Stimulated activated CD8-positive, alpha-beta memory T cell treated with anti-CD3 and anti-CD28 coated beads, Interleukin-12 subunit alpha, Interleukin-12 subunit beta, amount 100 ng/mL, for 1 hour (primary cell): ENCODE data around the gene ULK2.
"Not testable (repeated sequence)": the region's sequence is repeated elsewhere in the genome, so short reads cannot be mapped to it uniquely, and the experiment has no call there.

Experiments
- DNase-seq: peaks from one replicate; pipeline ENCODE4 v3.0.0-alpha.2; 2020; ENCODE audit warnings: low read depth

ULK2 gene

GRCh38 chr17:19865021-19865420 is 2.7 kb downstream of the ULK2 start:
- no peak for DNase-seq

- DNase-seq: not testable (repeated sequence)
Observed at GRCh38 chr17:19860647-19861177, 7.0 kb downstream of the ULK2 start.

GRCh38 chr17:19857640-19858039 is 10.1 kb downstream of the ULK2 start:
- DNase-seq: no peak

- DNase-seq: no peak
Observed at GRCh38 chr17:19833914-19834313, 33.8 kb downstream of the ULK2 start.

DNA sequence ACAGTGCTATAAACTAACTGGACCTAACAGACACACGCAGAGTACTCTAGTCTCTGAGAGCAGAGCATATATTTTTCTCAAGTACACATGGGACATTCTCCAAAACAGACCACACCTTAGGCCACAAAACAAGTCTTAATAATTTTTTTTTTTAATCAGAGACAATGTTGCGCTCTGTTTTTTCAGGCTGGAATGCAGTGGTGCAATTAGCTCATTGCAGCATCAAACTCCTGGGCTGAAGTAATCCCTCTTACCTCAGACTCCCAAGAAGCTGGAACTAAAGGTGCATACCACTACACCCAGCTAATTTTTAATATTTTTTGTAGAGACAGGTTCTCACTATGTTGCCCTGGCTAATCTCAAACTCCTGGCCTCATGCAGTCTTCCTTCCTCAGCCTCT is 37.7 kb downstream of the ULK2 start:
- DNase-seq: no peak

DNA sequence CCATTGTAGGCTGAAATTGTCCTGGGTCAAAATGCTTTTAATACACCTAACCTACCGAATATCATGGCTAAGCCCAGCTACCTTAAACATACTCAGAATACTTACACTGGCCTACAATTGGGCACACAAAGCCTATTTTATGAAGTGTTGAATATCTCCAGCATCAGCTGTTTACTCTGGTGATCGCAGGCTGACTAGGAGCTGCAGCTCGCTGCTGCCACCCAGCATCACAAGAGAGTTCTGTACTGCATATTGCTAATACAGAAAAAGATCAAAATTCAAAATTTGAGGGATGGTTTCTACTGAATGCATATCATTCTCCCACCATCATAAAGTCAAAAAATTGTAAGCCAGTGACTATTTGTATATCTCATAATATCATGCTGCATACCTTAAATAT is 55.3 kb downstream of the ULK2 start:
- DNase-seq: no peak

GRCh38 chr17:19805006-19805405 is 62.7 kb downstream of the ULK2 start:
- DNase-seq: no peak

- DNase-seq: no peak
Observed at GRCh38 chr17:19800571-19800970, 67.2 kb downstream of the ULK2 start.

DNA sequence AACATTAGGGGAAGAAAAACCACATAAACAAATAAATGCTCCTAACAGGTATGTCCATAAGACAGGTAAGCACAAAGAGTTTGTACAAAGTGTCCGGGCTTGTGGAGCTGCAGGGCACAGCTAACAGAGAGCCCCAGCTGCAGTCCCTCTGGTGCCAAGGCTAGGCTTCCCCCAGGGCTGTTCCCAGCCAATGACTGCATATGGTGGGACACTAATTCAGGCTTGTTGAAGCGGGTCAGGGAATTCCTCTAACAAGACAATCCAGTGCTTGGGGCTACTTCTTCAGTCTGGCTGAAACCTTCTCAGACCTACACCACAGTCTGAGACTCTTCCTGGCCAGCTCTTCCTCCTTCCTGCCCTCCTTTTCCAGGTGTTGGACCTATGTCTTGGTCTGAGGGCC is 67.9 kb downstream of the ULK2 start:
- no peak for DNase-seq

DNA sequence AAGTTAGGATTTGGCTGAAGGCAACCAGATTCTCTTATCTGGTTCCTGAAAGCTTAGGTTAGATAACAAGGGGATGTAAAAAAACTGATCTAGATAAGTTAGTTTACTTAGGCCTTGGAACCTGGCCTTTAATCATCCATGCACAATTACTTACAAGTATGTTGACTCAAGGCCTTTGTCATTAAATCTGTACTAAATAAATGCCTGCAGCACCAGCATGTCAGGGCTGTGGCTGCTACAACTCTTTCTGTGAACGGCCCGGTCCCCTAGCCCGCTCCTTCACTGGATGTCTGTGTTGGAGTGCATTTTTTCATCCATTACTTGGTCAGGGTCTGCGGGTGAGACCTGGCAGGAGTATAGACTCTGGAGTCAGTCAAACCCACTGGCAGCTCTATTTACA is 71.3 kb downstream of the ULK2 start:
- DNase-seq: no peak

GRCh38 chr17:19791918-19792550 is 75.7 kb downstream of the ULK2 start:
- no peak for DNase-seq

GRCh38 chr17:19787733-19788357 is 79.9 kb downstream of the ULK2 start:
- DNase-seq: no peak

- no peak for DNase-seq
Observed at GRCh38 chr17:19785854-19786253, 81.9 kb downstream of the ULK2 start.

GRCh38 chr17:19781488-19782458 is 86.0 kb downstream of the ULK2 start:
- no peak for DNase-seq

- DNase-seq: no peak
Observed at GRCh38 chr17:19780846-19781245, 86.9 kb downstream of the ULK2 start.

GRCh38 chr17:19773534-19773933 is 94.2 kb downstream of the ULK2 start:
- no peak for DNase-seq

DNA sequence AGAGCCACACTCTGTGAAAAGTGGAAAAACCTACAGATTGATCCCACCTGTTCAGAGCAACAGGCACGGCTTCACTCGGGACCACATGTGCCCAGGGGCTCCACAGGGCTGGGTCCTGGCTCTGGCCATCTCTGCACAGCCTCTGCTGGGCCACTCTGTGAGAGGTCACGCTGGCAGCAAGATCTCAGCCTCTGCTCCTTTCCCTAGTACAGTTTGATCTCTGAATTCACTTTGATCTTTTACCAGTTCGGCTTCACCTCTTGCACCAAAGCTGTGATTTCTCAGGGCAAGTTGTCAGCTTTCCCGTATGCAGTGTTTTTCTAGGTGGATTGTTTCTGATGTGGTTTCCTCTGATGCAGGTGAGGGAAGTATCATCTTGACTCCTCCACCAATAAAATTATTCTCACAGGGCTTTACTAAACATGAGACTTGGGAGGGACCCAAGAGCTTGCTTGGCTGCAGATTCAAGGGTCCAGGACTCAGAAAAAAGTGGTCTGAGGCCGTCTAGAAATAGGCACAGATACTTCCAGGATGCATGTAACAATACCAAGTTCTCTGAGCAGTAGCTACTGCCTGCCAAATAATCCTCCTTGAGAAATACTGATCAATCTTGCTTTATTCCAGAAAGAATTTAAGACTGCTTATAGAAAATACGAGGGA is 95.6 kb downstream of the ULK2 start:
- no peak for DNase-seq

- DNase-seq: no peak
Observed at GRCh38 chr17:19770985-19771735, 96.6 kb downstream of the ULK2 start.

DNA sequence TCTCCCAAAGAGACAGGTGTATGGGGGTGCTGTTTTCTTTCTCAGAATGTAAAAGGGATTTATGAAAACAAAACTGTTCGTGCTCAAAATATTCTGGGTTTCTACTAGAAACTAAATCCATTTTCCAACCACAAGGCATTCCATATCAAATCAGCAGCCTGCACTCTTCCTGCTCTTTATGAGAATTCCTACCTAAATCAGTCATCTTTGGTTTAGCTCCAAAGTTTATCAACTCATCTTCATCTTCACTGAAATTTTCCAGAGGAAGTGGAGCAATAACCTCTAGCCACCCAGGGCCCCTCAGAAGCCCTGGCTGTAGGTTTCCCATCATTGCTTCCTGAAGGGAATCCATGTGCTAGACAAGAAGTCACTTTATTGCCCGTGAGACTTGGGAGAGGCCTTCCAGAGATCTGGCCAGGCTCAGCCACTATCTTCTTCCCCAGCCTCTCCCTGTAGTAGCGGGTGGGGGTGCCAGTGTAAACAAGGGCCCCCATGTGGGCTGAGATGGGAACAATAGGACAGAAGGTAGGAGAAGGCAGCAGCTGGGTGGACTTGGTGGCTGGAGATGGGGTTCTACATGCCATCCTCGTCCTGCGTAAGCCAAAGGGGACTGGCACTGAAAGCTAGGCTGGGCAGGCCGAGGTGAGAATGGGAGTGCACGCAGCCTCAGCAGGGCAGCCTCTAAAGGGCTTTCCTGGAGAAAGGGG is 97.6 kb downstream of the ULK2 start:
- DNase-seq: no peak

DNA sequence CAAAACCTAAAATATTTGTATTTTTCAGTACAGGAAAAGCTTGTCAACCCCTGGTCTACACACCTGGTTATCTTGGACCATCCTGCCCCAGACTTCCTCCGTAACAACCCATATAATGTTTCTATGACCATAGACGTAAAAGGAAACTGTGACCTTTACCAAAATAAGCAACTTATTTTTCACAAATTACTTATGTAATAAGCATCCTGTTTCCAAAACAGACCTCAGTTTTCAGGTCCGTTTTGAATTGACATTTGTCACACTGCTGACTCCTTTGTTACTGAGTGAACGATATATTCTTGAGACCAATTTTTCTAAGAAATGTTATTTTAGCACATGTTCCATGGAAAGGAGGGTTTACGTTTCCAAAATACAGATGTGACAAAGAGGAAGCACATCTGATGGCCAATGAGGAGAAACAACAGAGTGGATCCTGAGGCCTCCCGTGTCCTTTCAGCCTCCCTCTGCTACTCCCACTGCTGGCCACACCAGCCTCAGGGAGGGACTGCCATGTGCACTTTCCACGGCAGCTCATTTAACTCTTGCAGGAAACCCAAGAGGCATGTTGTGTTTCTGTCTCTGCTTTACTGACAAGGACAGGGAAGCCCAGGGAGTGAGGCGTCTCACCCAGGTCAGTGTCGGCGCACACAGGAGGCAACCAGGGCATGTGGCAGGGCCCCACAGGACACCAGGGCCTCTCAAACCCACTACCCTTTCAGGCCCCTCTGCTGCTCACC is 99.5 kb downstream of the ULK2 start:
- DNase-seq: no peak
